GM21717 (cell line): ENCODE data around the gene TGIF1.

Experiments
- ATAC-seq: cut with Tn5 transposase; IDR thresholded peaks from one replicate; pipeline ENCODE4 v1.9.1; 2021; ENCODE audit warnings: mild to moderate bottlenecking, moderate library complexity; ENCODE audit not compliant: unreplicated experiment

The TGIF1 gene

GRCh38 chr18:3480827-3481573 lies 31.0 kb downstream of the TGIF1 start:
- no peak for ATAC-seq

- ATAC-seq = no peak
These were observed 31.8 kb downstream of the TGIF1 start for GRCh38 chr18:3481696-3482210.

- no peak for ATAC-seq
These were observed 32.3 kb downstream of the TGIF1 start for GRCh38 chr18:3482258-3482657.

- no peak for ATAC-seq
These were observed 35.5 kb downstream of the TGIF1 start for GRCh38 chr18:3485153-3486149.

GRCh38 chr18:3486512-3486911 lies 36.5 kb downstream of the TGIF1 start:
- ATAC-seq = no peak

GRCh38 chr18:3489462-3489861 lies 39.5 kb downstream of the TGIF1 start:
- no peak for ATAC-seq

GRCh38 chr18:3491981-3492555 lies 42.1 kb downstream of the TGIF1 start:
- ATAC-seq = no peak

GRCh38 chr18:3492721-3493120 lies 42.7 kb downstream of the TGIF1 start:
- no peak for ATAC-seq

- ATAC-seq = no peak
These were observed 43.7 kb downstream of the TGIF1 start for GRCh38 chr18:3493501-3494244.

- no peak for ATAC-seq
These were observed 44.2 kb downstream of the TGIF1 start for GRCh38 chr18:3494245-3494526.

- no peak for ATAC-seq
These were observed 44.6 kb downstream of the TGIF1 start for GRCh38 chr18:3494569-3494968.

- ATAC-seq = no peak
These were observed 45.9 kb downstream of the TGIF1 start for GRCh38 chr18:3495691-3496430.

GRCh38 chr18:3498698-3499471 lies 48.9 kb downstream of the TGIF1 start:
- ATAC-seq = no peak

GRCh38 chr18:3499501-3499900 lies 49.5 kb downstream of the TGIF1 start:
- ATAC-seq = no peak

- no peak for ATAC-seq
These were observed 50.0 kb downstream of the TGIF1 start for GRCh38 chr18:3500016-3500415.

- no peak for ATAC-seq
These were observed 52.7 kb downstream of the TGIF1 start for GRCh38 chr18:3502650-3503049.

- ATAC-seq = no peak
These were observed 54.7 kb downstream of the TGIF1 start for GRCh38 chr18:3504637-3505036.

- ATAC-seq = no peak
These were observed 58.9 kb downstream of the TGIF1 start for GRCh38 chr18:3508576-3509549.
